Left lung (tissue), 10 donors: ENCODE data around the gene TRAF6. TPM values are rescaled to one million over a fixed set of nuclear protein-coding genes. Genes with fewer than 3 reads are reported as not detected.
A peak's percentile ranks its signal among the peaks of the same experiment; 100 is the strongest.

Experiments used
- ATAC-seq: fragments of 200-7000 bp; cut with Tn5 transposase; one replicate; pipeline ENCODE4 v1.9.1; 2020; ENCODE audit warnings: moderate library complexity
- DNase-seq, 4 donors: peaks; one replicate each; pipeline ENCODE4 v3.0.0-alpha.2; 2013 to 2020
- H3K27ac ChIP-seq, 2 donors: fragments of 200-600 bp; sonication (generic) in 1 of 2; one replicate each; pipeline versions ENCODE4 v1.5.0 to v1.8.0; 2020 to 2021
- H3K27me3 ChIP-seq, 2 donors: fragments of 200-600 bp; sonication (generic) in 1 of 2; one replicate each; pipeline versions ENCODE4 v1.5.0 to v1.8.0; 2020 to 2021
- H3K36me3 ChIP-seq, 2 donors: fragments of 200-600 bp; sonication (generic) in 1 of 2; one replicate each; pipeline versions ENCODE4 v1.5.0 to v1.8.0; 2020 to 2021
- H3K4me1 ChIP-seq, 2 donors: fragments of 200-600 bp; one replicate each; pipeline ENCODE4 v1.8.0; 2021
- H3K4me3 ChIP-seq, 2 donors: fragments of 200-600 bp; sonication (generic) in 1 of 2; one replicate each; pipeline versions ENCODE4 v1.5.0 to v1.8.0; 2020 to 2021; ENCODE audit warnings: mild to moderate bottlenecking in 1 of 2
- H3K9me3 ChIP-seq, 2 donors: fragments of 200-600 bp; sonication (generic) in 1 of 2; one replicate each; pipeline versions ENCODE4 v1.5.0 to v1.8.0; 2020 to 2021
- intact Hi-C, 2 donors: fragments of 100-400 bp; cut with DNase I; formaldehyde crosslinking; loops; one replicate each; pipeline versions ENCODE4 v1.11.2 to v1.14.2; 2022
- polyA plus RNA-seq, 6 donors: library from polyadenylated mRNA; unstranded; fragments of 120-200 nt; gene quantifications; one replicate each; pipeline ENCODE4 v1.2.1, GENCODE V29; 2013; ENCODE audit not compliant: insufficient read length in 6 of 6
- total RNA-seq, 2 donors: library from RNA; stranded (reverse); fragmentation: NEBNext Ultra II Directional; extraction: Animal tissue kit (Norgen Biotek cat#: 25700); gene quantifications; one replicate each; pipeline ENCODE4 v1.2.1, GENCODE V29; 2021
- TF ChIP-seq, protein P1 (sequence below), 2 donors: fragments of 200-600 bp; sonication (generic) in 1 of 2; IDR thresholded peaks; one replicate each; pipeline versions ENCODE4 v1.5.0 to v1.8.0; 2021; ENCODE audit warnings: antibody characterized with exemption in 2 of 2
- donor health status: DM: no; HTN: yes; CAD: no.
- donor health status: DM: no; HTN: no; CAD: no.

Gene TRAF6
- total and polyA plus RNA-seq, 8 donors, result 11.3 to 17.0 (median 14.0) TPM

DNA sequence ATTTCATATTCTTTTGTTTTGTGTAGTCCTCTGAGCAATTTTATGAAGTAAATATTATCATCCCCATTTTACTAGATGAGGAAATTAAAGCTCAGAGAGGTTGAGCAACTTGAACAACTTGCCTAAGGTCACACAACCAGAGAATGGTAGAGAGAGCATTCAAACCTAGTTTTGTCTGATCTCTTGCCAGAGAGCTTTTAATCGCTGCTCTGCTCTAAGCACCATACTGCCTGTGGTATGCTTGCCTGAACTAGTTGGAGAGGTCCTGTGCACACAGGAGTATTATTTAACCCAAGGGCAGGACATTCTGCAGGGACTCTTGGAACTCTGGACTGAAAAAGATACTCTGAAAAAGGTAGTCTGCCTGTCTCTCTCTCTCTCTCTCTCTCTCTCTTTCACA, 38.5 kb downstream of the TRAF6 start:
- Histone ChIP-seq H3K4me1 (no peaks in the 10 kb centered on the region), H3K9me3 (no peaks in the 10 kb centered on the region), H3K27ac (no peak overlapping the region), H3K36me3 (no peaks in the 10 kb centered on the region), H3K4me3 (no peak overlapping the region), H3K27me3 (no peaks in the 10 kb centered on the region)
- intact Hi-C loops, result no loop called here
- TF ChIP-seq, protein P1, sequence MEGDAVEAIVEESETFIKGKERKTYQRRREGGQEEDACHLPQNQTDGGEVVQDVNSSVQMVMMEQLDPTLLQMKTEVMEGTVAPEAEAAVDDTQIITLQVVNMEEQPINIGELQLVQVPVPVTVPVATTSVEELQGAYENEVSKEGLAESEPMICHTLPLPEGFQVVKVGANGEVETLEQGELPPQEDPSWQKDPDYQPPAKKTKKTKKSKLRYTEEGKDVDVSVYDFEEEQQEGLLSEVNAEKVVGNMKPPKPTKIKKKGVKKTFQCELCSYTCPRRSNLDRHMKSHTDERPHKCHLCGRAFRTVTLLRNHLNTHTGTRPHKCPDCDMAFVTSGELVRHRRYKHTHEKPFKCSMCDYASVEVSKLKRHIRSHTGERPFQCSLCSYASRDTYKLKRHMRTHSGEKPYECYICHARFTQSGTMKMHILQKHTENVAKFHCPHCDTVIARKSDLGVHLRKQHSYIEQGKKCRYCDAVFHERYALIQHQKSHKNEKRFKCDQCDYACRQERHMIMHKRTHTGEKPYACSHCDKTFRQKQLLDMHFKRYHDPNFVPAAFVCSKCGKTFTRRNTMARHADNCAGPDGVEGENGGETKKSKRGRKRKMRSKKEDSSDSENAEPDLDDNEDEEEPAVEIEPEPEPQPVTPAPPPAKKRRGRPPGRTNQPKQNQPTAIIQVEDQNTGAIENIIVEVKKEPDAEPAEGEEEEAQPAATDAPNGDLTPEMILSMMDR (IDR thresholded peaks at IDR 0.05), result no peak
- DNase-seq (no peak), ATAC-seq (peak; percentile 49)

- Histone ChIP-seq H3K9me3 (no peaks in the 10 kb centered on the region), H3K27me3 (no peaks in the 10 kb centered on the region), H3K36me3 (no peaks in the 10 kb centered on the region), H3K27ac (peak overlapping the region in 1 of 2 donors; percentile 27), H3K4me3 (no peak overlapping the region), H3K4me1 (no peaks in the 10 kb centered on the region)
- no peak for DNase-seq
- intact Hi-C loops, result no loop called here
- ATAC-seq, result peak; percentile 66
- TF ChIP-seq, protein P1 (IDR thresholded peaks at IDR 0.05), result no peak
Observed at GRCh38 chr11:36469881-36470802, 39.9 kb downstream of the TRAF6 start.

GRCh38 chr11:36469063-36469462, 41.0 kb downstream of the TRAF6 start:
- Histone ChIP-seq H3K9me3 (no peaks in the 10 kb centered on the region), H3K36me3 (no peaks in the 10 kb centered on the region), H3K27me3 (no peaks in the 10 kb centered on the region), H3K4me3 (no peak overlapping the region), H3K27ac (no peak overlapping the region), H3K4me1 (no peaks in the 10 kb centered on the region)
- DNase-seq (no peak), ATAC-seq (no peak)
- TF ChIP-seq, protein P1 (IDR thresholded peaks at IDR 0.05), result no peak
- intact Hi-C loops, result no loop called here

GRCh38 chr11:36467916-36468315, 42.2 kb downstream of the TRAF6 start:
- Histone ChIP-seq H3K4me1 (no peaks in the 10 kb centered on the region), H3K9me3 (no peaks in the 10 kb centered on the region), H3K27ac (no peak overlapping the region), H3K27me3 (no peaks in the 10 kb centered on the region), H3K36me3 (no peaks in the 10 kb centered on the region), H3K4me3 (no peak overlapping the region)
- TF ChIP-seq, protein P1 (IDR thresholded peaks at IDR 0.05), result no peak
- intact Hi-C loops, result no loop called here
- DNase-seq, result no peak
- ATAC-seq, result no peak

- H3K4me1 ChIP-seq, result no peaks in the 10 kb centered on the region
- H3K36me3 ChIP-seq, result peaks cover 0 to 5% of the 10 kb centered on the region in 2 donors
- ATAC-seq (no peak), DNase-seq (no peak)
- H3K27ac ChIP-seq, result no peak overlapping the region
- no peak overlapping the region for H3K4me3 ChIP-seq
- TF ChIP-seq, protein P1 (IDR thresholded peaks at IDR 0.05), result no peak
- intact Hi-C loops, result no loop called here
- no peaks in the 10 kb centered on the region for H3K27me3 ChIP-seq
- no peaks in the 10 kb centered on the region for H3K9me3 ChIP-seq
Observed at GRCh38 chr11:36467012-36467411, 43.1 kb downstream of the TRAF6 start.
